ENCODE results near the gene EZH2. TPM values are rescaled to one million over a fixed set of nuclear protein-coding genes. Genes with fewer than 3 reads are reported as not detected.

EZH2 gene
- total RNA-seq, 1 donor from 2014 or later, result 10.6 TPM

DNA sequence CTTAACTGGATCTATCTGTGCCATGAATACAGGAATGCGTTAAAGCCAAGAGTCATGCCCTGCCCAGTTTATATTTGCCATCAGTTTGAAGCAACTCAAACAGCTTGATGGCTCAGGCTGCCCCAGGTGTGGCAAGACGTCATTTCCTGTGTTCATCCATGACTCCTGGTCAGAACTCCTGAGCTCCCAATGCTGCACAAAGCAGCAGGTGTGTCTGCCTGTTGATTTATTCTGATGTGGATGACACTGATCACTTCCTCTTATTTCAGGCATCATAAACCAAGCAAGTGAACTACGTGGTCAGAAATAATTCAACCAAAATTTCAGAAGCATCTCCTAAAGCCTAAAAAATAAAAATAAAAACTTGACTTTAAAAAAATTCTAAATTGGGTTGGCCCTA is 68.5 kb downstream of the EZH2 start:
- TF ChIP-seq, protein P1, sequence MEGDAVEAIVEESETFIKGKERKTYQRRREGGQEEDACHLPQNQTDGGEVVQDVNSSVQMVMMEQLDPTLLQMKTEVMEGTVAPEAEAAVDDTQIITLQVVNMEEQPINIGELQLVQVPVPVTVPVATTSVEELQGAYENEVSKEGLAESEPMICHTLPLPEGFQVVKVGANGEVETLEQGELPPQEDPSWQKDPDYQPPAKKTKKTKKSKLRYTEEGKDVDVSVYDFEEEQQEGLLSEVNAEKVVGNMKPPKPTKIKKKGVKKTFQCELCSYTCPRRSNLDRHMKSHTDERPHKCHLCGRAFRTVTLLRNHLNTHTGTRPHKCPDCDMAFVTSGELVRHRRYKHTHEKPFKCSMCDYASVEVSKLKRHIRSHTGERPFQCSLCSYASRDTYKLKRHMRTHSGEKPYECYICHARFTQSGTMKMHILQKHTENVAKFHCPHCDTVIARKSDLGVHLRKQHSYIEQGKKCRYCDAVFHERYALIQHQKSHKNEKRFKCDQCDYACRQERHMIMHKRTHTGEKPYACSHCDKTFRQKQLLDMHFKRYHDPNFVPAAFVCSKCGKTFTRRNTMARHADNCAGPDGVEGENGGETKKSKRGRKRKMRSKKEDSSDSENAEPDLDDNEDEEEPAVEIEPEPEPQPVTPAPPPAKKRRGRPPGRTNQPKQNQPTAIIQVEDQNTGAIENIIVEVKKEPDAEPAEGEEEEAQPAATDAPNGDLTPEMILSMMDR (IDR thresholded peaks at IDR 0.05), result no peak
- H3K36me3 Mint-ChIP-seq (ENCODE audit: low read depth), result peaks cover 9% of the 10 kb centered on the region
- H3K4me3 Mint-ChIP-seq (ENCODE audit: unreplicated experiment), result no peak overlapping the region
- no peaks in the 10 kb centered on the region for H3K27me3 Mint-ChIP-seq (ENCODE audit: low read depth)
- H3K27ac Mint-ChIP-seq (ENCODE audit: unreplicated experiment), result no peak overlapping the region
- no peaks in the 10 kb centered on the region for H3K9me3 Mint-ChIP-seq (ENCODE audit: low read depth)
- H3K4me1 Mint-ChIP-seq (ENCODE audit: low read depth), result peaks cover 60% of the 10 kb centered on the region
- no peak for DNase-seq (ENCODE audit: low spot score)

DNA sequence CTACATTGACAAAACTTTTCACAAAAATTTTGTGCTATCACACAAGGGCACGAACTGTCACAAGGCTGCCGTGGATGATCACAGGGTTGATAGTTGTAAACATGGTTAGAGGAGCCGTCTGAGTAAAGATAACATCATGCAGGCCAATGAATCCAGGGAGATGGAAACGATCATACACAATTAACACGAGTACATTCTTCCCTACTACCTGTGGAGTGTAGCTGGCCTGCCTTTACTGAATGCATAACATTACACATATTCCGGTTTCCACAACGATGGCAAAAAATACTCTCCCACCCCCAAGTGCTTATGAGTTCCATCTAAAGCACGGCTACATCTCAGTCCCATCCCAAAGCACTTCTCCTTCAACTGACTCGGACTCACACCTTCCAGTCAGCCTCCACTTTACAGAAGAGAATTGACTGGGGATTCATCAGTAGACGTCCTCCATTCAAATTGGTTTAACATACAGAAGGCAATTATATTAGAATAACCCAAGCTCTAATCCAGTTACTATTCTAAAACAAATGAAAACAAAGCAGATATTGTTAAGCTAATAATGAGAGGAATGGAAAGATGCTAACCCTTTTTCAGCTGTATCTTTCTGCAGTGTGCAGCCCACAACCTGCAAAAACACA is 69.0 kb downstream of the EZH2 start:
- H3K27ac Mint-ChIP-seq (ENCODE audit: unreplicated experiment), result peak overlapping the region; percentile 8
- no peaks in the 10 kb centered on the region for H3K9me3 Mint-ChIP-seq (ENCODE audit: low read depth)
- peaks cover 55% of the 10 kb centered on the region for H3K4me1 Mint-ChIP-seq (ENCODE audit: low read depth)
- peaks cover 12% of the 10 kb centered on the region for H3K36me3 Mint-ChIP-seq (ENCODE audit: low read depth)
- no peak for DNase-seq (ENCODE audit: low spot score)
- H3K4me3 Mint-ChIP-seq (ENCODE audit: unreplicated experiment), result no peak overlapping the region
- no peaks in the 10 kb centered on the region for H3K27me3 Mint-ChIP-seq (ENCODE audit: low read depth)
- TF ChIP-seq, protein P1 (IDR thresholded peaks at IDR 0.05), result no peak

DNA sequence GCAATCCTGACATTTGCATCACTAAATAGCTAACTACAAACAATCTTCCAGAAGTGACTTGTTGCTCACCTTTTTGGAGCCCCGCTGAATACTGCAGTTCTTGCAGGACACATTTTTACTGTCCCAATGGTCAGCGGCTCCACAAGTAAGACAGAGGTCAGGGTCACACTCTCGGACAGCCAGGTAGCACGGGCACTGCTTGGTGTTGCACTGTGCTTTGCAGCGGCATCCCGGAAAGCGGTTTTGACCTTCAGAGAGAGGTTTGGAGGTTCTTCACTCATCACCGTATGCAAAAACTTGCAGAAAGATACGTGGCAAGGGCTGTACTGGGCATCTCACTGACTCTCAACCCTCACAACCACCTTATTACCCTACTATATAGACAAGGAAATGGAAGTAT is 70.2 kb downstream of the EZH2 start:
- DNase-seq (ENCODE audit: low spot score), result no peak
- H3K36me3 Mint-ChIP-seq (ENCODE audit: low read depth), result peaks cover 15% of the 10 kb centered on the region
- no peaks in the 10 kb centered on the region for H3K27me3 Mint-ChIP-seq (ENCODE audit: low read depth)
- TF ChIP-seq, protein P1 (IDR thresholded peaks at IDR 0.05), result no peak
- H3K9me3 Mint-ChIP-seq (ENCODE audit: low read depth), result no peaks in the 10 kb centered on the region
- H3K27ac Mint-ChIP-seq (ENCODE audit: unreplicated experiment), result no peak overlapping the region
- H3K4me1 Mint-ChIP-seq (ENCODE audit: low read depth), result peaks cover 44% of the 10 kb centered on the region
- H3K4me3 Mint-ChIP-seq (ENCODE audit: unreplicated experiment), result no peak overlapping the region

DNA sequence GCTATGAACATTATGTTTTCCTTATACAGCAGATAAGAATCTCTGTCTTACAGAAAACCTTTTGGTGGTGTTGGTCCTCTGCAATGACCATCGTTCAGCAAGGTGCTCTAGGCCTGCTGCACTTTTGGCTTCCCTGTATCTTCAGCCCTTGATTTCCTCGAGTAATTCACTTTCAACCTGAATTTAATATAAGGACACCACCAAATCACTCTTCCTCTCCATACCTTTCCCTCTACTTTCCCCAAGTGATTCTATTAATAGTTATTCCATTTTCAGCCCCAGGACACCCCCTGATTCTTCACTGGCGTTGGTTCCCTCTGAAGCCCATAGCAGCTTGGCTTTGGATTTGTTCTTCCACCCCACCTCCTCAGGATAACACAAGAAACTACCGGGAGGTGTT is 72.2 kb downstream of the EZH2 start:
- Mint-ChIP-seq H3K27me3 (ENCODE audit: low read depth) (no peaks in the 10 kb centered on the region), H3K9me3 (ENCODE audit: low read depth) (no peaks in the 10 kb centered on the region), H3K4me1 (ENCODE audit: low read depth) (peaks cover 26% of the 10 kb centered on the region), H3K27ac (ENCODE audit: unreplicated experiment) (no peak overlapping the region), H3K36me3 (ENCODE audit: low read depth) (peaks cover 14% of the 10 kb centered on the region), H3K4me3 (ENCODE audit: unreplicated experiment) (no peak overlapping the region)
- DNase-seq (ENCODE audit: low spot score), result no peak
- TF ChIP-seq, protein P1 (IDR thresholded peaks at IDR 0.05), result no peak

DNA sequence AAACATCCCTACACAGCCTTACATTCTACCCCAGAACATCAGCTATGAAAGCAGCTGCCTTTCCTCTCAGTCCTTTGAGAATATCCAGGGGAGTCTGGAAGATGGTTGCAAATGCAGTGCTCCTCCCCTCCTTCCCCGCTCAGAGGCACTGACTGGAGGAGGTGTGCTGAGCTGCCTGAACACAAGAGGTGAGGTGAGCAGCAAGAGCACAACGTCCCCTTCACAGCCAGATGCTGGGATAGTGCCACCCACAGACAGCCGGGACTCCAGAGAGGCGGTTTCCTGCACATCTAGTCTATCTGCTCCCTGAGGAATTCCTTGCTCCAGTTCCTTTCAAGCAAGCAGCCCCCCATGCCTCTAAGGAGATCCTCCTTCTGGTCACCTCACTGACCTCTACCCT is 74.2 kb downstream of the EZH2 start:
- peaks cover 5% of the 10 kb centered on the region for H3K4me1 Mint-ChIP-seq (ENCODE audit: low read depth)
- no peak overlapping the region for H3K27ac Mint-ChIP-seq (ENCODE audit: unreplicated experiment)
- peaks cover 18% of the 10 kb centered on the region for H3K36me3 Mint-ChIP-seq (ENCODE audit: low read depth)

More for the DNA sequence above, 74.2 kb downstream of the EZH2 start:
- no peak overlapping the region for H3K4me3 Mint-ChIP-seq (ENCODE audit: unreplicated experiment)
- no peak for DNase-seq (ENCODE audit: low spot score)
- TF ChIP-seq, protein P1 (IDR thresholded peaks at IDR 0.05), result no peak
- no peaks in the 10 kb centered on the region for H3K9me3 Mint-ChIP-seq (ENCODE audit: low read depth)
- no peaks in the 10 kb centered on the region for H3K27me3 Mint-ChIP-seq (ENCODE audit: low read depth)

All from chondrocyte (in vitro differentiated cells).